Measurements from ENCODE around the gene TAL1. TPM values are rescaled to one million over a fixed set of nuclear protein-coding genes. Genes with fewer than 3 reads are reported as not detected.

Gene TAL1
- total and polyA plus RNA-seq, 9 donors = 1.2 to 4.7 (median 2.4) TPM

DNA sequence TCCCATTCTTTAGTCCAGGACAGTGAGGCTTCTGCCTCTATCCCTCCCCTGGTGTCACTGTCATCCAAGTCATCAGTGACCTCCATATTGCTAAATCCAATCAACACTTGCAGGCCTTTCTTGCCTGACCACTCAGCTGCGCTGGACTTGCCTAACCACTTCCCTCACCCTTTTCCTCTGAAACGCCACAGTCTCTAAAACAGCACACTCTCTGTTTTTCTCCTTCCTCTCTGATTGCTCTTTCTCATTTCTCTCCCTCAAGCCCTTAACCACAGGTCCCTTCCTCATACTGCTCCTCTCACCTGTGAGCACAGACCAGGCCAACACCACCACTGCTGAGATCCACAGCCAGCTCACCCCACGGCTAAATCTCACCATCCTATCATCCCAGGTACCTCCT lies 17.5 kb downstream of the TAL1 start:
- intact Hi-C loops (cut with DNase I) = no loop called here
- Histone ChIP-seq H3K4me1 (ENCODE audit: insufficient read depth) (no peaks in the 10 kb centered on the region), H3K9me3 (no peaks in the 10 kb centered on the region), H3K36me3 (no peaks in the 10 kb centered on the region), H3K27ac (no peak overlapping the region), H3K4me3 (no peak overlapping the region), H3K27me3 (no peaks in the 10 kb centered on the region)
- 81 to 83% (median 81%) methylated on average over 3 of the region's 3 CpGs for WGBS, 3 donors
- no peak for DNase-seq
- TF ChIP-seq EP300 (IDR thresholded peaks at IDR 0.05) = no peak
- TF ChIP-seq POLR2A (IDR thresholded peaks at IDR 0.05) = no peak
- TF ChIP-seq, protein P1, sequence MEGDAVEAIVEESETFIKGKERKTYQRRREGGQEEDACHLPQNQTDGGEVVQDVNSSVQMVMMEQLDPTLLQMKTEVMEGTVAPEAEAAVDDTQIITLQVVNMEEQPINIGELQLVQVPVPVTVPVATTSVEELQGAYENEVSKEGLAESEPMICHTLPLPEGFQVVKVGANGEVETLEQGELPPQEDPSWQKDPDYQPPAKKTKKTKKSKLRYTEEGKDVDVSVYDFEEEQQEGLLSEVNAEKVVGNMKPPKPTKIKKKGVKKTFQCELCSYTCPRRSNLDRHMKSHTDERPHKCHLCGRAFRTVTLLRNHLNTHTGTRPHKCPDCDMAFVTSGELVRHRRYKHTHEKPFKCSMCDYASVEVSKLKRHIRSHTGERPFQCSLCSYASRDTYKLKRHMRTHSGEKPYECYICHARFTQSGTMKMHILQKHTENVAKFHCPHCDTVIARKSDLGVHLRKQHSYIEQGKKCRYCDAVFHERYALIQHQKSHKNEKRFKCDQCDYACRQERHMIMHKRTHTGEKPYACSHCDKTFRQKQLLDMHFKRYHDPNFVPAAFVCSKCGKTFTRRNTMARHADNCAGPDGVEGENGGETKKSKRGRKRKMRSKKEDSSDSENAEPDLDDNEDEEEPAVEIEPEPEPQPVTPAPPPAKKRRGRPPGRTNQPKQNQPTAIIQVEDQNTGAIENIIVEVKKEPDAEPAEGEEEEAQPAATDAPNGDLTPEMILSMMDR (IDR thresholded peaks at IDR 0.05) = no peak

DNA sequence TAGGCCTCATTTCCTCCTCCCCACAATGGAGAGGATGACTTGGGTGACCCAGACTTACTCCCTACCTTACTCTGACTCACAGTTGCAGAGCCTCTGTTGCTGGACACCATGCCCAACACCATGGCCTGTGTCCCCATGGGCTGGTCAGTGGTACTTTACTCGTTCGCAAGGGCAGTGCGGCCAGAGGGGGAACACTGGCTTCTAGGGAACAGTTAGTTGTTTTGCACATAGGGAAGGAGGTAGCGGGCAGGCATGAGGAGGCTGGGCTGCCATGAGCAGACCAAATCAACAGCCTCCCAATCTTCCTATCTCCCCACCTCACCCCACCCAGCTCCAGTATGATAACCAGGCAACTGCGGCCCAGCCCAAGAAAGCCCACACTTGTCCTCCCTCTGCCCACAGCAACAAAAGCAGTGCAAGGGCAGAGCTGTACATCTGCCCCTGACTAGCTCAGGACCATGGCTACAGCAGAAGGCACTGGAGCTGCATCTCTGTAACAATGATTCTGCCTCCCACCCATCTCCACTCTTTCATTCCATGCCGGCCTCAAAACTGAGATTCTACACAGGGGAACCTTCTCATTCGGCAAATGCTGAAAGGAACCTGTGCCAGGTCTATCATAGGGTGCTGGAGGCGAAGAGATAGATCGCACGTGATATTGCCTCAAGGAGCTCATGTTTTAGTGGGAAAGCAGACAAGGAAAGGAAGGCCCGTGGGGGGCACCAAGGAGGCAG lies 18.6 kb downstream of the TAL1 start:
- Histone ChIP-seq H3K27ac (no peak overlapping the region), H3K4me1 (ENCODE audit: insufficient read depth) (no peaks in the 10 kb centered on the region), H3K27me3 (no peaks in the 10 kb centered on the region), H3K4me3 (no peak overlapping the region), H3K9me3 (no peaks in the 10 kb centered on the region), H3K36me3 (no peaks in the 10 kb centered on the region)
- intact Hi-C loops (cut with DNase I) = no loop called here
- WGBS, 3 donors = 80 to 88% (median 82%) methylated on average over 11 of the region's 11 CpGs
- no peak for TF ChIP-seq POLR2A (IDR thresholded peaks at IDR 0.05)
- TF ChIP-seq, protein P1 (IDR thresholded peaks at IDR 0.05) = no peak
- TF ChIP-seq EP300 (IDR thresholded peaks at IDR 0.05) = no peak
- DNase-seq = no peak

DNA sequence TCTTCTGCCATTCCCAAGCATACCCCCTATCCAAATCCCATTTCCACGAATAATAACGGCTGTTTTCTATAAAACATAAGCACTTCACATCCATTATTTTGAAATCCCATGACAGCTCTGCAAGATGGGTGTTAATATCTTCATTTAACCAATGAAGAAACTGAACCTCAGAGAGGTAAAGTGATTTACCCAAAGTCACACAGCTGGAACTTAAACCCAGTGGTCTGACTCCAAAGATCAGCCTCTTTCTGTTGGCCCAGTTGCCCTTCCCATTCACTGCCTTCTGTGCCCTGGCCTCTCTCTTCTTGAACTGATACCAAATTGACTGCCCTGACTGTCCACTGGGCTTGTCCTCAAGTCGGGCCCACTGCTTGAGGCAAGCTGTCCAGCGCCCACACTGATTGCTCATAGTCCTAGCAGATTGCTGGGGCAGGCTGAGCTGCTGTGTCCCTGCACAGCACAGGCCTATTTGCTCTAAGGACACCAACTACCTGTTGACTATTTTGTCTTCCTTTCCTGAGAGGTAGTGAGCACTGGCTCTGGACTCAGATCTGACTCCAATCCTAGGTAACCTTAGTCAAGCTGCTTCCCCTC lies 19.3 kb downstream of the TAL1 start:
- no peak overlapping the region for H3K4me3 ChIP-seq
- 81 to 90% (median 81%) methylated on average over 4 of the region's 4 CpGs for WGBS, 3 donors
- no peaks in the 10 kb centered on the region for H3K4me1 ChIP-seq (ENCODE audit: insufficient read depth)
- DNase-seq = no peak
- no peak overlapping the region for H3K27ac ChIP-seq
- H3K9me3 ChIP-seq = no peaks in the 10 kb centered on the region
- intact Hi-C loops (cut with DNase I) = no loop called here
- H3K36me3 ChIP-seq = no peaks in the 10 kb centered on the region
- no peaks in the 10 kb centered on the region for H3K27me3 ChIP-seq
- TF ChIP-seq, protein P1 (IDR thresholded peaks at IDR 0.05) = no peak
- TF ChIP-seq EP300 (IDR thresholded peaks at IDR 0.05) (no peak), POLR2A (IDR thresholded peaks at IDR 0.05) (no peak)

DNA sequence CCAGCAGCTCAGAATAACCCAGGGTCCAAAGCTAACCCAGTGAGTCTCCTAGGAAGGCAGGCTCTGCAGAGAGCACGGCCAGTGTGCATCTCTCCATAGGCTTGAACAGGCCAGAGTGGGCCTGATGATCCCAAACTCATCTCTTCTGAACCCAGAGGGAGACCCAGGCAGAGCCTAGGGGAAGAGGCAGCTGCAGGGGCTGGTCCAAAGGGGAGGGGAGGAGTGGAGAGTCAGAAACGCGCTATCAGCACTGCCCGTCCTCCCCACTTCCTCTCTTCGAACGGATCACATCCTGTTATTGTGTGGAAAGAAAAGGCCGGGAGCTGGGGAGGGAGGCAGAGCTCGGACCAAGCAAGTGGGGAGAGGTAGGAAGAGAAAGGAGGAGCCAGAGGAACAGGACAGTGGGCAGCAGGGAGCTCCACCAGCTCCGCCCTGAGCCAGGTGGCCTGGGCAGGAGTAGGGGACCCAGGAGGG lies 20.2 kb downstream of the TAL1 start:
- WGBS, 3 donors = 34 to 44% (median 35%) methylated on average over 9 of the region's 9 CpGs
- H3K27me3 ChIP-seq = no peaks in the 10 kb centered on the region
- DNase-seq = no peak
- no peak overlapping the region for H3K4me3 ChIP-seq
- intact Hi-C loops (cut with DNase I) = no loop called here
- H3K27ac ChIP-seq = no peak overlapping the region
- TF ChIP-seq EP300 (IDR thresholded peaks at IDR 0.05) = no peak
- TF ChIP-seq POLR2A (IDR thresholded peaks at IDR 0.05) = no peak
- TF ChIP-seq, protein P1 (IDR thresholded peaks at IDR 0.05) = no peak
- no peaks in the 10 kb centered on the region for H3K4me1 ChIP-seq (ENCODE audit: insufficient read depth)
- H3K9me3 ChIP-seq = no peaks in the 10 kb centered on the region
- no peaks in the 10 kb centered on the region for H3K36me3 ChIP-seq
